Neural crest cell (in vitro differentiated cells): Measurements from ENCODE around the gene PHF12. TPM values are rescaled to one million over a fixed set of nuclear protein-coding genes. Genes with fewer than 3 reads are reported as not detected.
"Not testable (repeated sequence)": the region's sequence is repeated elsewhere in the genome, so short reads cannot be mapped to it uniquely, and the experiment has no call there.

Experiments used
- DNase-seq: peaks from one replicate; pipeline ENCODE4 v3.0.0; 2021; ENCODE audit warnings: low read depth, mixed read lengths, low spot score
- H3K27ac Mint-ChIP-seq: one replicate; pipeline ENCODE4 v1.8.0; 2021; ENCODE audit warnings: mild to moderate bottlenecking, mixed read lengths; ENCODE audit not compliant: unreplicated experiment
- H3K27me3 Mint-ChIP-seq: 2 replicates; pipeline ENCODE4 v1.8.0; 2021; ENCODE audit warnings: low read depth, mild to moderate bottlenecking, mixed read lengths
- H3K36me3 Mint-ChIP-seq: 2 replicates; pipeline ENCODE4 v1.8.0; 2021; ENCODE audit warnings: low read depth, mild to moderate bottlenecking, mixed read lengths
- H3K4me1 Mint-ChIP-seq: 2 replicates; pipeline ENCODE4 v1.8.0; 2021; ENCODE audit warnings: mixed read lengths
- H3K4me3 Mint-ChIP-seq: one replicate; pipeline ENCODE4 v1.8.0; 2021; ENCODE audit warnings: mild to moderate bottlenecking, mixed read lengths
- H3K9me3 Mint-ChIP-seq: 2 replicates; pipeline ENCODE4 v1.8.0; 2021; ENCODE audit warnings: mixed read lengths
- total RNA-seq: library from RNA; stranded (reverse); gene quantifications from 2 replicates; pipeline ENCODE4 v1.2.1, GENCODE V29; 2021
- TF ChIP-seq, protein P1 (sequence below): fragments of 200-600 bp; sonication (generic); conservative IDR thresholded peaks from 2 replicates; pipeline ENCODE4 v1.5.0; 2021; ENCODE audit warnings: antibody characterized with exemption, mild to moderate bottlenecking

PHF12 gene
- total RNA-seq, 1 donor from 2014 or later = 64.7 TPM

DNA sequence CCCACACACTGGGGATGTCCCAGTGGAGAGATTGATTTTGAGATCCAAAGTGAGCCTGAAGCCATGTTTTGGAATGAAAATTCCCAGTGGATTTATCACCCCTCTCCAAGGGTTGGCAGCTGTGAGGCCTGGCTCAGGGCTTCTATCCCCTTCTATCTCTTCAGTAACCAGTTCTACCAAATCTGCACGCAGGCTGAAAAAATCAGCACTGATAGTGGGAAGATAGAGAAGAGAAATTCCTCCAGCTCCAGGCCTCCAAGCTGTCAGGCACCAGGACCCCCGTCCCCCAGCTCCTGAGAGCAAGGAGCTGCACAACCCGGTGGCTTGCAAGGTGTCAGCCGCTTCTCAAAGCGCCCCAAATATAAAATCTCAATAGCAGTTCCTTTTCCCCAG lies 54.8 kb downstream of the PHF12 start:
- TF ChIP-seq, protein P1, sequence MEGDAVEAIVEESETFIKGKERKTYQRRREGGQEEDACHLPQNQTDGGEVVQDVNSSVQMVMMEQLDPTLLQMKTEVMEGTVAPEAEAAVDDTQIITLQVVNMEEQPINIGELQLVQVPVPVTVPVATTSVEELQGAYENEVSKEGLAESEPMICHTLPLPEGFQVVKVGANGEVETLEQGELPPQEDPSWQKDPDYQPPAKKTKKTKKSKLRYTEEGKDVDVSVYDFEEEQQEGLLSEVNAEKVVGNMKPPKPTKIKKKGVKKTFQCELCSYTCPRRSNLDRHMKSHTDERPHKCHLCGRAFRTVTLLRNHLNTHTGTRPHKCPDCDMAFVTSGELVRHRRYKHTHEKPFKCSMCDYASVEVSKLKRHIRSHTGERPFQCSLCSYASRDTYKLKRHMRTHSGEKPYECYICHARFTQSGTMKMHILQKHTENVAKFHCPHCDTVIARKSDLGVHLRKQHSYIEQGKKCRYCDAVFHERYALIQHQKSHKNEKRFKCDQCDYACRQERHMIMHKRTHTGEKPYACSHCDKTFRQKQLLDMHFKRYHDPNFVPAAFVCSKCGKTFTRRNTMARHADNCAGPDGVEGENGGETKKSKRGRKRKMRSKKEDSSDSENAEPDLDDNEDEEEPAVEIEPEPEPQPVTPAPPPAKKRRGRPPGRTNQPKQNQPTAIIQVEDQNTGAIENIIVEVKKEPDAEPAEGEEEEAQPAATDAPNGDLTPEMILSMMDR = no peak
- peak overlapping the region; percentile 98 for H3K4me3 Mint-ChIP-seq
- no peaks in the 10 kb centered on the region for H3K27me3 Mint-ChIP-seq
- peak overlapping the region; percentile 29 for H3K27ac Mint-ChIP-seq
- no peaks in the 10 kb centered on the region for H3K9me3 Mint-ChIP-seq
- no peak for DNase-seq
- H3K36me3 Mint-ChIP-seq = peaks cover 10% of the 10 kb centered on the region
- H3K4me1 Mint-ChIP-seq = peaks cover 52% of the 10 kb centered on the region

DNA sequence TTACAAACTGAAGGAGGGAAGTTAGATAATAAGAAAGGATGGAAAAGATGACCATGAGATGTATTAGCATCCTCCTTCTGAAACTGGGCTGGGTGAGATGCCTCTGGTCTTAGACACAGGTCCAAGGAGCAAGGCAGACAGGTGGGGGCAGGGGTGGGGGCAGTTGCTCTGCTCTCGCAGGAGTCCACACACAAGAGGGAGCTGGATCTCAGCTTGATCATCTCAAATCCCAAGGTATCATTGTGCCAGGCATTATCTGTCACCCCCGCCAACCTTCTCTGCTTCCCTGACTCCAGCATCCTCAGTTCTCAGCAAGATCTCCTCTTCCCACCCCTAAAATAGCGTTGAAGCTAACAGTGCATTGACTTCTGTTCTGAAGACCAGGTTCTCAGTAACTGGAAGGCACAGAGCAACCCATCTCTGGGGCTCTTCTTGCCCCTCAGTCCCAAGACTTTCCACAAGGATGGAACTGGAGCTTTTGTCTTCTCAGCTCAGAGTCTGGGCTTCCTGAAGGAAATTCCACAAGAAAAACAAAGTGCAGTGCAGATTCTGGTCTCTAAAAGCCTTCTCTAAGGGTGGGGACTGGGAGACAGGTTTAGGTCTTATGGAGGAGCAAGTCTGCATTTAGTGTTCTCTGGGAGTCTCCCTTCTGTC lies 55.4 kb downstream of the PHF12 start:
- peaks cover 13% of the 10 kb centered on the region for H3K36me3 Mint-ChIP-seq
- no peaks in the 10 kb centered on the region for H3K27me3 Mint-ChIP-seq
- peak overlapping the region; percentile 98 for H3K4me3 Mint-ChIP-seq
- TF ChIP-seq, protein P1 = no peak
- no peak for DNase-seq
- no peaks in the 10 kb centered on the region for H3K9me3 Mint-ChIP-seq
- H3K4me1 Mint-ChIP-seq = peaks cover 56% of the 10 kb centered on the region
- H3K27ac Mint-ChIP-seq = no peak overlapping the region

- H3K27ac Mint-ChIP-seq = peak overlapping the region; percentile 43
- H3K9me3 Mint-ChIP-seq, H3K27me3 Mint-ChIP-seq, DNase-seq, H3K36me3 Mint-ChIP-seq: not testable (repeated sequence)
- peak overlapping the region; percentile 70 for H3K4me3 Mint-ChIP-seq
- peaks cover 58% of the 10 kb centered on the region for H3K4me1 Mint-ChIP-seq
Observed at GRCh38 chr17:28893248-28894183, 57.8 kb downstream of the PHF12 start.

DNA sequence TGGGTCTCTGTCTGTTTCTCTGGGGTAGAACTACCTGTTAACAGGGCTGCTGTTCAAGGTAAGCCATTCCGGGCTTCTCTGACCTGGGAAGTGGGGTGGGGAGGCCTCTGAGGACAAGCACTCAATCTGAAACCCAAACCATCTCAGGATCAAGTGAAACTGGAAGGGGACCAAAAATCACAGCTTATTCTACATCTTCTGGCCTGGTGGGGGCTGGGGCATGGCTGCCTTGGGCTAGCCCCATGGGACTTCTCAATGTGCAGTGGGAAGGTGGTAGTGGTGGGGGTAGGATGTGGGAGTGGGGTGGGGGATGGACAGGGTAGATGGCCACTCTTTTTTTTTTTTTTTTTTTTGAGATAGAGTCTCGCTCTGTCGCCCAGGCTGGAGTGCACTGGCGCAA lies 59.3 kb downstream of the PHF12 start:
- TF ChIP-seq, protein P1 = no peak
- no peak overlapping the region for H3K27ac Mint-ChIP-seq
- no peaks in the 10 kb centered on the region for H3K27me3 Mint-ChIP-seq
- H3K4me1 Mint-ChIP-seq = peaks cover 56% of the 10 kb centered on the region
- H3K36me3 Mint-ChIP-seq = peaks cover 3% of the 10 kb centered on the region
- no peak overlapping the region for H3K4me3 Mint-ChIP-seq
- no peak for DNase-seq
- no peaks in the 10 kb centered on the region for H3K9me3 Mint-ChIP-seq

DNA sequence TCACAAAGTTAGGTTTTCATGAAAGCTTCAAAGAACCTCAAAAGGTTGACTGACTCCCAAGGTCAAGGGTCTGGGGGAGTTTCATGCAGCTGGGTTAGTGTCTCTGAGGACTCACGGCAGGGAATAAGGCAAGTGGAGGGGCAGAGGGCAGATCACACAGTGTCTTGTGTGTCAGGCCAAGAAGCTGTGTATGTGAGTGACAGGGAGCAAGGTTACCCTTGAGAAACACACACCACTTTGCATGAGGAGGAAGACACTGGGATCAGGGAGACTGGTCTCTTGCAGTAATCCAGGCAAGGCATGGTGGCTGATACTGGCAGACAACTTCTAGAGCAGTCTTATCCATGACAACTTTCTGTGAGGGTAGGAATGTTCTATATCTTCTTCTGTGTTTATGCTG lies 60.1 kb downstream of the PHF12 start:
- Mint-ChIP-seq H3K4me1 (peaks cover 54% of the 10 kb centered on the region), H3K27me3 (no peaks in the 10 kb centered on the region), H3K4me3 (peak overlapping the region; percentile 66), H3K27ac (no peak overlapping the region), H3K9me3 (no peaks in the 10 kb centered on the region), H3K36me3 (peaks cover 3% of the 10 kb centered on the region)
- no peak for DNase-seq
- TF ChIP-seq, protein P1 = no peak

DNA sequence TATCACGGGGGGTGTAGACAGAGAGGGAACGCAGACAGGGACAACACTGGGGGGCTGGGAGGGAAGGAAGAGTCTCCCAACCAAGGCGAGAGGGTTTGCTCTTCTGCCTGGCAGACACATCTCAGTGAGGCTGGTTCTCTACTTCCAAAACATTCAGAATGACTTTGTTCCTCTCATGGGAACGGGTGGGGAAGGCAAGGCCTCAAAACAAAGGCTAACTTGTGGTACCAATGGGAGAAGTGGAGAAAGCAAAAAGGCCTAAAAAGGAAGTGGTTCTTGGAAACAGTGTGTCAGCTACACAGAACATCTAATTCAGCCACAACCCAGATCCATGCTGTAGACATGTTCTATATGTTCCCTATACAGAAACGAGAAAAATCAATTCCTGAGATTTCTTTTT lies 61.3 kb downstream of the PHF12 start:
- no peak overlapping the region for H3K27ac Mint-ChIP-seq
- TF ChIP-seq, protein P1 = no peak
- H3K36me3 Mint-ChIP-seq = peaks cover 3% of the 10 kb centered on the region
- no peak for DNase-seq
- no peaks in the 10 kb centered on the region for H3K27me3 Mint-ChIP-seq
- H3K4me3 Mint-ChIP-seq = no peak overlapping the region
- H3K9me3 Mint-ChIP-seq = no peaks in the 10 kb centered on the region
- H3K4me1 Mint-ChIP-seq = peaks cover 45% of the 10 kb centered on the region
